Measurements from ENCODE around the gene ACBD6. TPM values are rescaled to one million over a fixed set of nuclear protein-coding genes. Genes with fewer than 3 reads are reported as not detected.

ACBD6 gene
- total and polyA plus RNA-seq, 2 experiments from 2014 or later = 36.3 to 45.8 TPM

DNA sequence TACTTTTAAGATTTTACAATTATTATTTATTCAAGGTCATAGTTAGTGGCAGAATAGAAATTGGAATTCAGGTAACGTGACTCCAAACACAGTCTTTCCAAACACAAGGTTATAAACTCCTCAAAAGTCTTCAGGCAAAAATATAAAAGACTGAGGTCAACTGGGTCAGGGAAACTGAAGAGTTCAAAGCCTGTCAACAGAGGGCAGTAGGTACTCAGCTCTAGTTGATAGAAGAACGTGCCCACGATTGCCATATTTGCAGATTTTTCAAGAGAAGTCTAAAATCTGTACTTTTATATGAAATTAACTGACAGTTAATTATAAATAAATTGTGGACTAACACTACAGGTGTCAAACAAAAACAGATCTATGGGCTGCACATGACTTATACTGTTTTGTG is 137.3 kb downstream of the ACBD6 start:
- 60% methylated on average over 3 of the region's 3 CpGs for WGBS (ENCODE audit: low lambda C conversion rate, missing lambda C conversion rate)

GRCh38 chr1:180363246-180363995 is 139.0 kb downstream of the ACBD6 start:
- TF ChIP-seq, protein P1, sequence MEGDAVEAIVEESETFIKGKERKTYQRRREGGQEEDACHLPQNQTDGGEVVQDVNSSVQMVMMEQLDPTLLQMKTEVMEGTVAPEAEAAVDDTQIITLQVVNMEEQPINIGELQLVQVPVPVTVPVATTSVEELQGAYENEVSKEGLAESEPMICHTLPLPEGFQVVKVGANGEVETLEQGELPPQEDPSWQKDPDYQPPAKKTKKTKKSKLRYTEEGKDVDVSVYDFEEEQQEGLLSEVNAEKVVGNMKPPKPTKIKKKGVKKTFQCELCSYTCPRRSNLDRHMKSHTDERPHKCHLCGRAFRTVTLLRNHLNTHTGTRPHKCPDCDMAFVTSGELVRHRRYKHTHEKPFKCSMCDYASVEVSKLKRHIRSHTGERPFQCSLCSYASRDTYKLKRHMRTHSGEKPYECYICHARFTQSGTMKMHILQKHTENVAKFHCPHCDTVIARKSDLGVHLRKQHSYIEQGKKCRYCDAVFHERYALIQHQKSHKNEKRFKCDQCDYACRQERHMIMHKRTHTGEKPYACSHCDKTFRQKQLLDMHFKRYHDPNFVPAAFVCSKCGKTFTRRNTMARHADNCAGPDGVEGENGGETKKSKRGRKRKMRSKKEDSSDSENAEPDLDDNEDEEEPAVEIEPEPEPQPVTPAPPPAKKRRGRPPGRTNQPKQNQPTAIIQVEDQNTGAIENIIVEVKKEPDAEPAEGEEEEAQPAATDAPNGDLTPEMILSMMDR (IDR thresholded peaks at IDR 0.05; ENCODE audit: poor library complexity) = no peak
- TF ChIP-seq EZH2 (IDR thresholded peaks at IDR 0.05; ENCODE audit: borderline replicate concordance) (no peak), EZH2phosphoT487 (IDR thresholded peaks at IDR 0.05; ENCODE audit: low read depth, severe bottlenecking, unreplicated experiment) (no peak)

More for the DNA sequence above, 137.3 kb downstream of the ACBD6 start:
- H3K4me2 ChIP-seq = no peak overlapping the region
- TF ChIP-seq EZH2 (IDR thresholded peaks at IDR 0.05; ENCODE audit: borderline replicate concordance) (no peak), EZH2phosphoT487 (IDR thresholded peaks at IDR 0.05; ENCODE audit: low read depth, severe bottlenecking, unreplicated experiment) (no peak)
- TF ChIP-seq, protein P1 (IDR thresholded peaks at IDR 0.05; ENCODE audit: poor library complexity) = no peak
- H3K27ac ChIP-seq = no peak overlapping the region
- H3K4me1 ChIP-seq (ENCODE audit: insufficient read depth) = no peaks in the 10 kb centered on the region
- no peak for DNase-seq (ENCODE audit: low spot score)
- H2AFZ ChIP-seq = no peak overlapping the region
- H3K9me3 ChIP-seq (ENCODE audit: low read depth) = no peaks in the 10 kb centered on the region
- no peaks in the 10 kb centered on the region for H3K9me2 ChIP-seq (replicated peaks; ENCODE audit: insufficient read depth)
- peaks cover 2% of the 10 kb centered on the region for H3K79me2 ChIP-seq
- no peaks in the 10 kb centered on the region for H3K36me3 ChIP-seq (replicated peaks; ENCODE audit: insufficient read depth, low read depth)
- H3K4me3 ChIP-seq = no peak overlapping the region
- H4K20me1 ChIP-seq (ENCODE audit: insufficient read depth, poor library complexity, severe bottlenecking) = no peaks in the 10 kb centered on the region
- H3K27me3 ChIP-seq = no peaks in the 10 kb centered on the region

DNA sequence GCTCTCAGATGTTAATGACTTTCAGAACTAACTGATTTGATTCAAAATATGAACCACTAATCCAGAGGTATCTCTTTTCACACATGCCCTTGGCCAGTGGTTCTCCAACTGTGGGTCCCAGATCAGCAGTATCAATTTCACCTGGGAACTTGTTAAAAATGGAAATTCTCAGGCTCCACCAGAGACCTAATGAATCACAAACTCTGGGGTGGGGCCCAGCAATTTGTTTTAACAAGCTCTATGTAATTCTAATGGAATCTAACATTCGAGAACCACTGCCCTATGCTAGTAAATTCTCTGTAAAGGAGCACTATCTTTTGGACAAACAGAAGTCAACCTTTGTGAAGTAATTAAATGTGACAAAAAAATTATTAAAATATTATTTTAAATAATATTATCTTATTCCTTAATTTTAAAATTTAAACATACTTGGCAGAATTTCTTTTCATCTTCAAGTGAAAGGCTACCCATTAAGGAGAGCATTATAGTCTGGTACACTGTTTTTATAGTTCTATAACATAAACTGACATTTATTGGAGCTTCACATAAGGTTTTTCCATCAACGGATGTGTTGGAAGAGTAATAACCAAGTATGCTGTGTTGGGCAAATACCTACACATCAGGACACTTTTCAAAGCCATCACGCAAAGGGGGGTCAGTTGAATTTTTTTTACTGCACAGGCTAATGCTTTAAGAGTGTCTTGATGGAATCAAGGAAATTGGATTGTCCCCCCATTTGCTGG is 141.9 kb downstream of the ACBD6 start:
- Histone ChIP-seq H3K9me3 (ENCODE audit: low read depth) (no peaks in the 10 kb centered on the region), H3K4me3 (no peak overlapping the region), H3K36me3 (replicated peaks; ENCODE audit: insufficient read depth, low read depth) (no peaks in the 10 kb centered on the region), H3K9me2 (replicated peaks; ENCODE audit: insufficient read depth) (no peaks in the 10 kb centered on the region), H3K4me2 (no peak overlapping the region), H2AFZ (no peak overlapping the region), H3K79me2 (peaks cover 2% of the 10 kb centered on the region), H3K4me1 (ENCODE audit: insufficient read depth) (no peaks in the 10 kb centered on the region), H3K27me3 (no peaks in the 10 kb centered on the region), H3K27ac (no peak overlapping the region), H4K20me1 (ENCODE audit: insufficient read depth, poor library complexity, severe bottlenecking) (peaks cover 2% of the 10 kb centered on the region)
- TF ChIP-seq, protein P1 (IDR thresholded peaks at IDR 0.05; ENCODE audit: poor library complexity) = no peak
- no peak for TF ChIP-seq EZH2phosphoT487 (IDR thresholded peaks at IDR 0.05; ENCODE audit: low read depth, severe bottlenecking, unreplicated experiment)
- TF ChIP-seq EZH2 (IDR thresholded peaks at IDR 0.05; ENCODE audit: borderline replicate concordance) = no peak
- no peak for DNase-seq (ENCODE audit: low spot score)
- 67% methylated on average over 3 of the region's 3 CpGs for WGBS (ENCODE audit: low lambda C conversion rate, missing lambda C conversion rate)

More at GRCh38 chr1:180363246-180363995, 139.0 kb downstream of the ACBD6 start:
- Histone ChIP-seq H2AFZ (no peak overlapping the region), H3K9me2 (replicated peaks; ENCODE audit: insufficient read depth) (no peaks in the 10 kb centered on the region), H3K4me3 (no peak overlapping the region), H3K4me1 (ENCODE audit: insufficient read depth) (no peaks in the 10 kb centered on the region), H3K9me3 (ENCODE audit: low read depth) (no peaks in the 10 kb centered on the region), H3K27me3 (no peaks in the 10 kb centered on the region), H3K4me2 (no peak overlapping the region), H3K79me2 (peaks cover 2% of the 10 kb centered on the region), H4K20me1 (ENCODE audit: insufficient read depth, poor library complexity, severe bottlenecking) (peaks cover 2% of the 10 kb centered on the region), H3K27ac (no peak overlapping the region), H3K36me3 (replicated peaks; ENCODE audit: insufficient read depth, low read depth) (no peaks in the 10 kb centered on the region)
- no peak for DNase-seq (ENCODE audit: low spot score)
- WGBS (ENCODE audit: low lambda C conversion rate, missing lambda C conversion rate) = 94% methylated on average over 5 of the region's 5 CpGs

Measured in hepatocyte (in vitro differentiated cells).